IPS-NIHi7 (cell line): ENCODE results near the gene APEX1.
A peak's percentile ranks its signal among the peaks of the same experiment; 100 is the strongest.
"Not testable (repeated sequence)": the region's sequence is repeated elsewhere in the genome, so short reads cannot be mapped to it uniquely, and the experiment has no call there.

Experiments used
- DNase-seq: peaks from one replicate; pipeline ENCODE4 v3.0.0; 2012; ENCODE audit warnings: mixed read lengths; ENCODE audit errors: extremely low spot score

The APEX1 gene

DNA sequence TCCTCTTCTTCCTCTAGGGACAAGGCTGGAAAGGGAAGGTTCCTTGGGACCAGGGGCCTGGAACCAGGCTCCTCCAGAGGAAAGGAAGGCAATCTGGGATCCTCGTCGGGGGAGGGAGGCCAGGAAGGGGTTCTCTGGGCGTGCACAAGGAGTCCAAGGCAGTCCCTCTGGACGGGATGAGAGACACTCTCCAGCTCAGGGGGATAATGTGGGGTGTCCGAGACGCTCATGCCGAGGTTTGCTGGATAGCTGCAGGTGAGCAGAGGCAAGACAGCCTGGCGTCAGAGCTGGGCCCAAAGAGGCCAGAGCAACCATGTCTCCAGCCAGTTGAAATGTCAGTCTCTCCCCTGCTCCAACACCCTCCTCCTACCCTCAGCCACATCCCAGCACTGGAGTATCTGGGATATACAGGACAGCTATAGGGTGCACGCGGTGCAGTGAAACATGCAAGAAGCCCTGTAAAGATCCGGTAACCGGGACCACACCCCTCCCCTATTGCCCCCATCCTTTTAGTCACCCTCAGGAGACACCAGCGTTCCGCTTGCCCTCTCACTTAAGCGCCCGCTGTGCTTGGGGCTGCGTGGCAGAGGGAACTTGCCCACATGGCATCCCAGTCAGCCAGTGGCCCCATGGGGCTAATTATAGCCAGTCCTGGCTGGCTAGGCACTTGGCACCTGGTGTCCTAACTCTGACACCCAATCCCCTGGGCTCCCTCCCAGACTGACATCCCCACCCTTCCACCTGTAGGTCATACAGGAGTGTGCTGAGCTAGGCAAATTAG, 19.3 kb upstream of the APEX1 start, which contains the start of gene KLHL33:
Gene KLHL33 (minus strand): TSS at position 585 of the 781 bp plus-strand sequence. CDS start 355 bp downstream, at position 230.
- DNase-seq = no peak

DNA sequence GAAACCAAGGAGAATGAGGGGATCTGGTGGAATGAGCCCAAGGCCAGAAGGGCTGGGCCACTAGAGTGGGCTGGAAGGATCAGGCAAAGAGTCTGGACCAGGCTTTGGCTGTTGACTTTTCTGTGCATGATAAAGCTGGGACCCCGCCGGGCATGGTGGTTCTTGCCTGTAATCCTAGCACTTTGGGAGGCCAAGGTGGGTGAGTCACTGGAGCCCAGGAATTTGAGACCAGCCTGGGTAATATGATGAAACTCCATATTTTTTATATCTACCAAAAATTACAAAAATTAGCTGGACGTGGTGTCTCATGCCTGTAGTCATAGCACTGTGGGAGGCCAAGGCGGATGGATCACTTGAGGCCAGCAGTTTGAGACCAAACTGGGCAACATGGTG, 18.7 kb upstream of the APEX1 start:
- DNase-seq = no peak

DNA sequence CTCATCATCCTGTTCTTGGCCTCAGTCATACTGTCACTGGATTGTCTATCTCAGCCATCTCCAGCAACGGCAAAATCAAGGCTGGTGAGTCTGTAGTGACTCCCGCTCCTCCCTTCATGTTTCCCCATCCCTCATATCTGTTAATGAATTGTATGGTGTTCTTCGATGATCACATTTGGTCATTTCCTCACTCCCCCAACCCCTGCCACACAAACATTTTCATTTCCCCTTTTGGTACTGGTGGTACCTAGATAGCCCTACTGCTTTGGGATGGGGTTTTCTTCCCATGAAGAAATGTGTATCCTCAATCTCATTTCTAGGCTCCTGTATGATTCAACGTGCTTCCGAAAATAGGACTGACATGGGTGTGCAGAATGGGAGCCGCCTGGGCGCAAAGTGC, 16.4 kb upstream of the APEX1 start:
- no peak for DNase-seq

DNA sequence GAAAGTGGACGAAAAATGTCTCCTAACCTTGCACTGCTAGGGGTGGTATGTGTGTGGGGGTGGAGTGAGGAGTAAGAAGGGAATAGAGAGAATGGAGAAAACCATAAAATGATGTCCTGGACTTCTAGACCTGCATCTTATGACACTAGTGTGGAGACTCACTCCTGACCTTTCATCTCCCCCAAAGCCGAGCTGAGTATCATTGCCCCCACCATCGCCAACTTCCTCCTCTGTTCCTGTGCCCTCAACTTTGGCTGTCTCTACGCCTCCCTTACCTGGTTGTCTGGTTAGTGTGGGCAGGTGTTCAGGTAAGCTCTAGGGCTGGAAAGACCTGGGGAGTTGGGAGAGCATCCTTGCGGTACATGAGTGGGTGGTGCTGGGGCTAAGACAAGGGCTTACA, 14.6 kb upstream of the APEX1 start:
- no peak for DNase-seq

DNA sequence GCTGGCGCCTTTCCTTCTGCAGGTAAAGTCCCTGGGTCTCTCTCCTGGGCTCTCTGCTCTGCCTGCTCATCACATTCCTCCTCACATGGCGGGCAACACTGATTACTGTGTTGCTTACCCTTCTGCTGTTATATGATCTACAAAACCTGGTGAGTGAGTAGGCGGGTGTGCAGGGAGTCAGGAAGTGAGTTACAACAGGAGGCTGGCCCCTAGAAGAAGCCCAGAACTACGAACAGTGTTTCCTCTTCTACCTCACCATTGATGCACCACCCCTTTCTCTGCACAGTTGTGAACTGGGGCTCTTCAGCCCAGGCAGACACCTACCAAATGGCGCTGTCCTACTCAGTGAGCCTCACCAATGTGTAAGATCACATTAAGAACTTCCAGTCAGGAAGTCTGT, 14.1 kb upstream of the APEX1 start:
- DNase-seq = no peak

DNA sequence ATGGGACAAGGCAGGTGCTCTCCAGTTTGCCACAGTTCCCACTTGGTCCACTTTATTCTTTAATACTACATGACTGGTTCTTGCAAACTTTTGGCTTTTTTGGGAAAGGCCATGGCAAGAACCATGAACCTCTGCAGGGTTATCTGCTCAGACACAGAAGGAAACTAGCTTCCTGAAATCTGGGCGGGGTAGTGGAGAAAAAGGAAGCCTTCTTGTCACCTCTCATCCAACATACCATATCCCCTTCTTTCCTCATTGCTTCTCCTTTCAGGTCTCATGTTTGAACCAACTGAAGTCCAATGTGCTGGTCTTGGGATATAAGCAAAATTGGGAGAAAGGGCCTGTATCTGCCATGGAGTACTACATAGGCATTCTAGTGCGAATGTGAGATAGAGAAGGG, 13.6 kb upstream of the APEX1 start:
- DNase-seq = no peak

DNA sequence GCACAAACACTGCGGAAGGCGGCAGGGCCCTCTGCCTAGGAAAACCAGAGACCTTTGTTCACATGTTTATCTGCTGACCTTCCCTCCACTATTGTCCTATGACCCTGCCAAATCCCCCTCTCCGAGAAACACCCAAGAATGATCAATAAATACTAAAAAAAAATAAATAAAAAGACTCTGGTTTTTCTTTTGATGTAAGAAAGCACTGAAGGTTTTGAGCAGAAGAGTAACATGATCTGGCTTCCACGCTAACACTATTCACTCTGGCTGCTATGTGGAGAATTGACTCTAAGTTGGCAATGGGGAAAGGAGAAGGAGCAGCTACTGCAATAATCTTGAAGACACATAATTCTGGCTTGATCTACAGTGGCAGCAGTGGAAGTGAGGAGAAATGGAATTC, 11.4 kb upstream of the APEX1 start:
- not testable (repeated sequence) for DNase-seq

DNA sequence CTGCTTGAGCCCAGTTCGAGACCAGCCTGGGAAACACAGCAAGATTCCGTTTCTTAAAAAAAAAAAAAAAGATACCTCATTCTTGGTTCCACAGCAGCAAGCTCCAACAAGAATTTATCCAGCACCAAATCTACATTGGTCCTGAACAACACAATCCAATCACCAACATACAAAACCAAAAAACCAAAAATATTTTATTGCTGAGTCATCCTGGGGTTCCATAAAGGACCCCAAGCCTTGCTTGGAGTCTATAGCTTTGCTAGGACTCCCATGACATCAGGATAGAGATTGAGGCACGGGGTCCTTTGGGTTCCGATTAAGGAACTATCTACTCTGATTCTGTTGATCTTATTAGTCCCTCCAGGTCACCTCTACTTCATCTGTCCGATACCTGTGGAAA, 8.1 kb upstream of the APEX1 start:
- DNase-seq = no peak

DNA sequence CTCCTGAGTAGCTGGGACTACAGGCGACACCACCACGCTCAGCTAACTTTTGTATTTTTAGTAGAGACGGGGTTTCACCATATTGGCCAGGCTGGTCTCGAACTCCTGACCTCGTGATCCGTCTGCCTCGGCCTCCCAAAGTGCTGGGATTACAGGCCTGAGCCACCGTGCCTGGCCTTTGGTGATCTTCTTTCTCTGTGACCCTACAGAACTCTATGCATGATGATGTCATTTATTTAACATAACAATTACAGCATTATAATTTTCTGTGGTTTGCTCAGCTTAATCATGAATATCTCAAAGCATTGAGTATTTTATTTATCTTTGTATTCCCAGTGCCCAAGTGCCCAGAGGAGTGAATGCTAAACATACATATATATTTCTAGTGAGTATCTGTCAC, 2.2 kb upstream of the APEX1 start:
- DNase-seq = not testable (repeated sequence)

DNA sequence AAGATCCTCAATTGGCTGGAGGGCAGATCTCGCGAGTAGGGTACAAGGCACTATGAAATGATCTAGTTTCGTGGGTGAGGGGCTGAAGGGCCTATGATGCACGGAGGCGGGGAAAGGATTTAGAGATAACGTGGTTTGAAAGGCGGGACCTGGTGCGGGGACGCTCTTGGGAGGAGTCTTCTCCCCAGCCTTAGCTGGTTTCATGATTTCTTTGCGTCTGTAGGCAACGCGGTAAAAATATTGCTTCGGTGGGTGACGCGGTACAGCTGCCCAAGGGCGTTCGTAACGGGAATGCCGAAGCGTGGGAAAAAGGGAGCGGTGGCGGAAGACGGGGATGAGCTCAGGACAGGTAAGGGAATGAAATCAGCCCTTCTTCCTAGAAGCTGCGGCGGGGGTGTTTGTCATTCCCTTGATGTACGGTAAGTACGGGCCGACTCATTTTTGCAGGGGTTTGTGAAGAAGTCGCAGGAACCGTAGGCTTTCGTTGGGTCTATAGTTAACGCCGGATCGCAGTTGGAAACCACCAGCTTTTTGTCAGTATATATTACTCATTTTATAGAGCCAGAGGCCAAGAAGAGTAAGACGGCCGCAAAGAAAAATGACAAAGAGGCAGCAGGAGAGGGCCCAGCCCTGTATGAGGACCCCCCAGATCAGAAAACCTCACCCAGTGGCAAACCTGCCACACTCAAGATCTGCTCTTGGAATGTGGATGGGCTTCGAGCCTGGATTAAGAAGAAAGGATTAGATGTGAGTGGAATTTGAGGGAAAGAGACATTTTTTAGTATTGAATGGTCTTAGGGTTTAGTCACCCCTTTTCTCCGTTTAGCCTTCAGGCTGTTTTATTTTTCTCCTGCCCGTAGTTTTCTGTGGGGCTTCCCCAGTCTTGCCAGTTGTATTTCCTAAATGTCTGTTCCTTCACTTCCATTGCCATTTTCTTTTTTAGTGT, 602 bp downstream of the APEX1 start:
- DNase-seq = peak; percentile 43

DNA sequence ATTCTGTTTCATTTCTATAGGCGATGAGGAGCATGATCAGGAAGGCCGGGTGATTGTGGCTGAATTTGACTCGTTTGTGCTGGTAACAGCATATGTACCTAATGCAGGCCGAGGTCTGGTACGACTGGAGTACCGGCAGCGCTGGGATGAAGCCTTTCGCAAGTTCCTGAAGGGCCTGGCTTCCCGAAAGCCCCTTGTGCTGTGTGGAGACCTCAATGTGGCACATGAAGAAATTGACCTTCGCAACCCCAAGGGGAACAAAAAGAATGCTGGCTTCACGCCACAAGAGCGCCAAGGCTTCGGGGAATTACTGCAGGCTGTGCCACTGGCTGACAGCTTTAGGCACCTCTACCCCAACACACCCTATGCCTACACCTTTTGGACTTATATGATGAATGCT, 1.9 kb downstream of the APEX1 start:
- DNase-seq = no peak

DNA sequence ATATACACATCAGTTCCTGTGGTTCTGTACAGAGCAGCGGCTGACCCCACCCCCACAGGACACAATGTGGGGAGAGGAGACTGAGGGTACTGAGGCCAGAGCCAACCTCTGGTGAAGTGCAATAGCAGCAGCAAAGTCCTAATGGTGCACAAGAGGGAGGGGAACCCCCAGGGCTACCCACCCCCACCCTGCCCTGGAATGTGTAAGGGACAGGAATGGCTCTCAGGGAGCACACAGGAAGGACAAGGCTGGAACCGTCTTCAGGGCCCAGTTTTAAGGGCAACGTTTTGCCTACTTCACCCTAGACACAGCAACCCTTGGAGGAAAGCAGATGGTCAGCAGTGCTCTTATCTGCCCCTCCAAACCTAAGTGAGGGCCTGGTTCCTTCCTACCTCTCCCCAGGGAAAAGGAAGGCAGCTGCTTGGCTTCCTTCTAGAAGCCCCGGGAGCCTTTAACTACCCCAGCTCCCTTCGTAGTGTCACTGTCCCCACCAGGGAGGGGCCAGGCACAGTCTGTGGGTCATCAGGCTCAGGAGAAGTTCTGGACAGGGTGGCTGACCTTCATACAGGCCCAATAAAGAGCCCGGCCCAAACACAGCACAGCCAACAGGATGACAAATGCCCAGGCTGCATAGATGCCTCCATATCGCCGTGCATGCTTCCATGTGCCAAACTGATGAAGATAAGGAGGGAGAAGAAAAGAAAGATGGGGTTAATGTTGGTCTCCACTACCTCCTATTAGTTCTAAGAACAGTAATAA, 3.2 kb downstream of the APEX1 start:
- DNase-seq = no peak

DNA sequence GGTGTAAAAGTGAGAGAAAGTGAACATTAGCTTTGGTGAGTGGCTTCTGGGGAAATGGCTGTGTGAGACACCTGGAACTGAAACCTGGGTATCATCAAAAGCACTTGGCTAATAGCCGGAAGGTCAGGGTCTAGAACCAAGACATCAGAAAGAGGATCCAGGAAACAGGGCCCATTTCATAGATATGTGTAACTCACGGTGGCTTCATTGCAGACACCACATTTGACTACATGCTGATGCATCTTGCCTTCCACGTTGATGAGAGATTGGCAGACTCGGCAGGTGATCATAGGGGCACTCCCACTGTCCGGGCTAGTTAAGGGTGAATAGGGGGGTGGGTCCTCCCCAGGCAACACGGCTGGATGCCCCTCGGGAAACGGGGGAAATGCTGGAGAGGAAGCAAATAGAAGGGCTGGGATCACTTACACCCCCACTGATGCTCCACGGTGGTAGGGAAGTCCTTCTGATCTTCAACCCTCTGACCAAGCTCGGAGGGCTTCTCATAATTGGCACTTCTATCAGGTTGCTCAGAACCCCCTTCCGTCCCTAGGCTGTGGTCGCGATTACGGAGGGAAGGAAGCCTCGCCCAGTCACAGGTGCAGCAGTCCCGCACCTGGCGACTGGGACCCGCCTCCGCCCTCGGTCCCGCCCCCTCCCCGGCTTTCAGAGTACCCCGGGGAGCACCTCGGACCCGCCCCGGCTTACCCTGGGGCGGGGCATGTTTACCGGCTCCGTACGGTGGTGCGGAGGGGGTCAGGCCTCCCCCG, 5.6 kb downstream of the APEX1 start:
- peak; percentile 37 for DNase-seq

DNA sequence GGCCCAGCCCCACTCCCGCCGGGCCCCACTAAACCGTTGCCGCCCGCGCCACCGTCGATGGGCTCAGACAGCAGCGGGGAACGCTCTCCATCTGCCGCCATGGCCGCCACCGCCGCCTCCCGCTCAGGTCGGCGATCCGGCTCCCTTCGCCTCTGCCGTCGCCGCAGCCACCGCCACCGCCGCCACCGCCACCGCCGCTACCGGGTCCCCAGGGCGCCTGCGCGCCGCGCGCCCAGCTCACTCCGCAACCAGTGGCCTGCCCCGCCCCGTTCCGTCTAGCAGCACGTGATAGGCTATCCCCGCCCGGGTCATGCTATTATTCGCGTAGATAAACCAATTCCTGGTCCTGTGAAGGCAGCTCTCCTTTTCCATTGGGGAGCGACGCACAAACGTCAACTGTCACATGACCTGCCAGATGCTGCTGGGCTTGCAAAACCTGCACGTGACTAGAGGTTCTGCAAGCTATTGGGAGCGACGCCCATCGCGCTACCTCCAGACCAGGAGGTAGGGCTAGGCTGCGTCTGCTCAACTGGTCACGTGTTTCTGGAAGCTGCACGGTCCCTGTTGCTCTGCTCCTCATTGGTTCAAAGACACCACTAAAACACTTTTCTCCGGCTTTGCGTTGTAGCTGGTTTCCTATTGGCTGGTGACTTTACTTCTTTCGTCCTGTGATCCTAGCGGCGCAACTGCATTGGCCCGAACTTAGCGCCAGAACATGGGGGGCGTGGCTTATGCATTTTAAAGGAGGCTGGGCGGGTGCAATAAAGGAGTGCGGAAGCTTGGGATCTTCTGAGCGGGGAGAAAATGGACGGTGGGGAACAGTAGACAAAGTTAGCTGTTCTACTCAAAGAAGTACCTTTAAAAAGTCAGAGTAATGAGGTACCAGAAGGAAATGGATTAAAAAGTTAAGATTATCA, 6.5 kb downstream of the APEX1 start, which contains the start of gene PIP4P1:
Gene PIP4P1 (minus strand): TSS at position 210 of the 917 bp plus-strand sequence. CDS start 109 bp downstream, at position 101.
- DNase-seq = peak; percentile 92

DNA sequence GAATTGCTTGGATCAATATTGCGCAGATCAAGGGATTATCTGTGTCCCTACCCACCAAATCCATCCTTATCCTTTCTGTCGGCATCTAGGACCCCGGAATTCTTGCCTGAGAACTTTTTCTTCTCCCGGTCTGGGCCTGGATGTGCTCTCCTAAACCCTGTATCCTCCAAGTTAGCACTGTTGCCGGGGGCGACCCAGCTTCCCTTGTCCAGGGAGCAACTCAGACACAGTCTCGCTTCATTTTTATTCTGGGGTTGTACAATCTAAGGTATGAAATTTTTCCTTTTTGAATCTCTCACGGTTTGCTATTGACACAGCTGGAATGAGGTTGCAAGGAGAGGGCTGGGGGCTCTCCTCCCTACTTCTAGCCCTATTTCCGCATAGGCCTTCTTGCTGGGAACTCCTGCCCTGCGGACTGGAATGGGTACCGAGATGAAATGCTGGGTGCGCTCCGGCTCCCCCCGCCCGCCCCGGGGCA, 13.8 kb downstream of the APEX1 start:
- DNase-seq = no peak

DNA sequence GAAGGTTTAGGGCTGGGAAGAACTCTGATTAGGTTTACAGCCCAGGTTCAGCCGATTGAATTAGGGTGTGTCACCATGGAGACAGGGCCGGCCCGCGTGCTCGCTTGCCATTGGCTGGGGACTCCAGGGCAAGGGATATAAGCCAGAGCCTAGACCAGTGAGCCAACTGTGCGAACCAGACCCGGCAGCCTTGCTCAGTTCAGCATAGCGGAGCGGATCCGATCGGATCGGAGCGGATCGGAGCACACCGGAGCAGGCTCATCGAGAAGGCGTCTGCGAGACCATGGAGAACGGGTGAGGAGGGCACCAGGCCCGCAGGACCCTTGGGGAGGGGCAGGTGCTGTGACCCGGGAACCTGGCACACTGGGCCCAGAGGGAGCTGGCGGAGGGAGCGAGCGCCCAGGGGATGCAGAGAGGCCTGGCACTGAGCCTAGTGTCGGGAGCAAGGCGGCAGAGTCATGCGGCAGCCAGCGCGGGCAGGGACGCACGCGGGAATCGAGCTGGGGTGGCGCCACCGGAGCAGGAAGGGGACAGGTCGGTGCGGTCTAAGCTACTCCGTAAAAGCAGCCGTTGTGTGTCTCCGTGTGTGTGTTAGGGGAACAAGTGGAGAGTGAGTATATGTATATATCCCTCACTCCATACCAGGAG, 14.3 kb downstream of the APEX1 start, which contains the start of gene PNP:
Gene PNP (plus strand): TSS at position 165 of the 648 bp plus-strand sequence. CDS start 119 bp downstream, at position 284.
- DNase-seq = peak; percentile 97

DNA sequence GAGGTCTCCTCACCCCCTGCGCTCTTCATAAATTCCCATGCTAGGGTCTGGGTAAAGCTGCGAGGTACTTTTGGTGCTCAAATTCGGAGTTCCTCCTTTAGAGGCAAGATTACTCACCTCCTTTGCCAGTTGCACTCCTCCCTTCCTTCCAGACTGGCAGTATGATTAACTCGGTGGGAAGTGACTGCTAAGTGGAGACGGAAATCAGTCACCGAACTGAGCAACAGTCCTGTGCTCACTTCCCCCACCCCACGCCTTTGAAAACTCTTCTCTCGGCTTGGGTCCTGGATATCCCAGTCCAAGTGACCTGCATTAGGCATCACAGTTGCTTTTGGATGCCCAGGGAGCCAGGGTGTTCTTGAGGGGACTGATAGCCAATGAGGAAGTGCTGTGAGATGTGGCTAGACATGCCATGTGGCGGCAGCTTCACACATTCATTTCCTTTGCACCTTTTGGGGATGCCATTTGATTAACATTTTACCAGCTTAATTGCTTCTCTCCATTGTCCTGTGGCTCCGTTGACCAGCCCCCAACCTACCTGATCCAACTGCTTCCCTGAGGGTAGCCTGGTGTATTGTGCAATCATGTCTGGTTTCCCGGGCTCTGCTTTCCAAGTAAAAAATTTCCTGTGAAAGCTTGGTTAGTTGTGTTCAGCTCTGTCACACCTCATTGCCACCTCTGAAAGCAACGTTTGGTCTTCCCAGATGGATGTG, 15.0 kb downstream of the APEX1 start:
- peak; percentile 26 for DNase-seq

DNA sequence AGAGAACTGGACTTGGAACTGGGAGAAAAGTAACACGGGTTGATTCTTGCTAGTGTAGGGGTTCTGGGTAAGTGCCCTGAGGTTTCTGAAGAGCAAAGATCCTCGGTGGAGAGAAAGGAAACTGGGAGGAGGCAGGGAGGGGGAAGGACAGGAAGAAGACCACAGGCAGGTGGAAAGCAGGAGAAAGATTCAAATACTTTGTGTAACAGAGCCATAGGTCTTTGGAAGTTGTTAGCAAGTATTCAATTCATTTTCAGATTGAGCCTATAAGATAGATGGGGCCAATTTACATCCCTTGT, 15.5 kb downstream of the APEX1 start:
- DNase-seq = peak; percentile 31
